K562 (cell line): ENCODE results near the gene DPM1. TPM values are rescaled to one million over a fixed set of nuclear protein-coding genes. Genes with fewer than 3 reads are reported as not detected.

Experiments used
- DMBX1 ChIP-seq: fragments of 250-450 bp; sonication (Bioruptor Pico); IDR thresholded peaks from 2 replicates; pipeline ENCODE4 v1.8.0; 2022; ENCODE audit warnings: inconsistent platforms, mild to moderate bottlenecking, moderate library complexity, borderline replicate concordance
- FOXA3 ChIP-seq, 2 experiments: fragments of 450-650 bp in 1 of 2; sonication (generic) in 1 of 2; formaldehyde crosslinking; IDR thresholded peaks in 1 of 2; conservative IDR thresholded peaks in 1 of 2; 2 replicates each; pipeline versions ENCODE4 v1.4.0 to v1.8.0; 2020 to 2022; ENCODE audit warnings: mild to moderate bottlenecking in 2 of 2, missing genetic modification reagents in 1 of 2
- FOXJ2 ChIP-seq: fragments of 200-800 bp; sonication (Bioruptor generic); IDR thresholded peaks from 2 replicates; pipeline ENCODE4 v1.6.1; 2016; ENCODE audit warnings: missing genetic modification characterization, missing compliant biosample characterization
- FOXK2 ChIP-seq, 2 experiments: fragments of 450-650 bp; IDR thresholded peaks in 1 of 2; conservative IDR thresholded peaks in 1 of 2; 2 replicates each; pipeline ENCODE4 v1.6.1; 2016; ENCODE audit warnings: low read depth in 2 of 2, mild to moderate bottlenecking in 1 of 2
- HDAC3 ChIP-seq: fragments of 450-650 bp; IDR thresholded peaks from 2 replicates; pipeline ENCODE4 v1.6.1; 2018; ENCODE audit warnings: borderline replicate concordance, mild to moderate bottlenecking, moderate library complexity; ENCODE audit not compliant: partially characterized antibody
- HEY1 ChIP-seq: fragments of 250-450 bp; sonication (Bioruptor Pico); IDR thresholded peaks from 2 replicates; pipeline ENCODE4 v1.5.0; 2020; ENCODE audit warnings: mild to moderate bottlenecking, moderate library complexity, borderline replicate concordance
- JUN ChIP-seq, 2 experiments: sonication (generic) in 1 of 2; formaldehyde crosslinking in 1 of 2; IDR thresholded peaks; 2 replicates each; pipeline versions ENCODE4 v1.6.1 to v1.8.0; 2012 to 2022; ENCODE audit warnings: borderline replicate concordance in 2 of 2, mild to moderate bottlenecking in 2 of 2, improper control_type of control experiment in 1 of 2, low read depth in 1 of 2, low read length in 1 of 2, missing genetic modification reagents in 1 of 2
- LEF1 ChIP-seq: fragments of 450-650 bp; IDR thresholded peaks from 2 replicates; pipeline ENCODE4 v1.6.1; 2016; ENCODE audit warnings: mild to moderate bottlenecking
- PTRF ChIP-seq: fragments of 450-650 bp; IDR thresholded peaks from 2 replicates; pipeline ENCODE4 v1.6.1; 2016; ENCODE audit warnings: mild to moderate bottlenecking, missing genetic modification characterization, missing compliant biosample characterization
- SMARCC2 ChIP-seq: fragments of 450-650 bp; IDR thresholded peaks from 2 replicates; pipeline ENCODE4 v1.6.1; 2017; ENCODE audit warnings: antibody characterized with exemption, moderate library complexity, mild to moderate bottlenecking, low read depth
- USF2 ChIP-seq: sonication (generic); formaldehyde crosslinking; IDR thresholded peaks from 2 replicates; pipeline ENCODE4 v1.5.0; 2020; ENCODE audit warnings: missing genetic modification reagents
- ZBTB40 ChIP-seq, 2 experiments: fragments of 450-650 bp in 1 of 2; sonication (generic) in 1 of 2; formaldehyde crosslinking in 1 of 2; IDR thresholded peaks; 2 replicates each; pipeline versions ENCODE4 v1.7.1 to v1.9.0; 2016 to 2022; ENCODE audit warnings: inconsistent platforms in 1 of 2, mild to moderate bottlenecking in 1 of 2, missing genetic modification reagents in 1 of 2
- polyA plus RNA-seq, 8 experiments: library from polyadenylated mRNA; depleted of rRNA in 4 of 8; stranded (reverse) in 5 of 8; unstranded in 3 of 8; fragments of >200 nt; fragmentation: Nextera tagmentation in 2 of 8; fragmentation: Illumina TruSeq in 1 of 8; extraction: Ambion mirVana in 2 of 8; extraction: Trizol in 1 of 8; gene quantifications; 2 replicates each; pipeline versions ENCODE4 v1.2.1 to v1.2.3, GENCODE V29; 2011 to 2014; ENCODE audit warnings: inconsistent platforms in 1 of 8, missing spikeins in 1 of 8
- total RNA-seq, 7 experiments: library from RNA; depleted of rRNA in 6 of 7; stranded (reverse); fragments of >200 nt in 6 of 7; fragmentation: Illumina TruSeq in 2 of 7; extraction: Trizol in 2 of 7; gene quantifications; 2 replicates each; pipeline versions ENCODE4 v1.2.1 to v1.2.3, GENCODE V29; 2011 to 2021; ENCODE audit warnings: low replicate concordance in 1 of 7
- TF ChIP-seq, protein P1 (sequence below): fragments of 250-450 bp; sonication (Bioruptor Pico); IDR thresholded peaks from 2 replicates; pipeline ENCODE4 v1.8.0; 2021; ENCODE audit warnings: mild to moderate bottlenecking, moderate library complexity

The DPM1 gene
- total and polyA plus RNA-seq, 9 of the 15 experiments (the other 6 are each of a cell fraction or from before 2014, with no cell fraction given): 75.2 to 190 (median 153) TPM

GRCh38 chr20:50920997-50921396 lies 37.3 kb downstream of the DPM1 start (continued):
- no peak for TF ChIP-seq ZBTB40 (IDR thresholded peaks at IDR 0.05)
- TF ChIP-seq ZBTB40 (CRISPR knock-in tag; IDR thresholded peaks at IDR 0.05): no peak
- no peak for TF ChIP-seq FOXJ2 (tag)
- TF ChIP-seq HDAC3: no peak
- TF ChIP-seq PTRF (tag): no peak
- TF ChIP-seq SMARCC2: no peak
- TF ChIP-seq LEF1: no peak
- no peak for TF ChIP-seq FOXK2 (conservative IDR thresholded peaks at IDR 0.05 in 1 of 2, IDR thresholded peaks at IDR 0.05 in 1 of 2; ENCODE audit: low read depth in 2 of 2)
- TF ChIP-seq FOXA3 (CRISPR knock-in tag; conservative IDR thresholded peaks at IDR 0.05 in 1 of 2, IDR thresholded peaks at IDR 0.05 in 1 of 2): no peak
- TF ChIP-seq DMBX1 (CRISPR knock-in tag): no peak
- no peak for TF ChIP-seq HEY1 (CRISPR knock-in tag)
- TF ChIP-seq JUN (IDR thresholded peaks at IDR 0.05; ENCODE audit: borderline replicate concordance, low read depth, low read length): no peak
- TF ChIP-seq JUN (CRISPR knock-in tag; IDR thresholded peaks at IDR 0.05; ENCODE audit: borderline replicate concordance): no peak
- no peak for TF ChIP-seq USF2 (CRISPR knock-in tag)
- TF ChIP-seq, protein P1, sequence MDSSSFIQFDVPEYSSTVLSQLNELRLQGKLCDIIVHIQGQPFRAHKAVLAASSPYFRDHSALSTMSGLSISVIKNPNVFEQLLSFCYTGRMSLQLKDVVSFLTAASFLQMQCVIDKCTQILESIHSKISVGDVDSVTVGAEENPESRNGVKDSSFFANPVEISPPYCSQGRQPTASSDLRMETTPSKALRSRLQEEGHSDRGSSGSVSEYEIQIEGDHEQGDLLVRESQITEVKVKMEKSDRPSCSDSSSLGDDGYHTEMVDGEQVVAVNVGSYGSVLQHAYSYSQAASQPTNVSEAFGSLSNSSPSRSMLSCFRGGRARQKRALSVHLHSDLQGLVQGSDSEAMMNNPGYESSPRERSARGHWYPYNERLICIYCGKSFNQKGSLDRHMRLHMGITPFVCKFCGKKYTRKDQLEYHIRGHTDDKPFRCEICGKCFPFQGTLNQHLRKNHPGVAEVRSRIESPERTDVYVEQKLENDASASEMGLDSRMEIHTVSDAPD (CRISPR knock-in tag): no peak
